Head of caudate nucleus (tissue), 42 donors: ENCODE data around the gene RHBDL2.
"Not testable (repeated sequence)": the region's sequence is repeated elsewhere in the genome, so short reads cannot be mapped to it uniquely, and the experiment has no call there.

ENCODE experiments used
- DNase-seq, 42 donors: peaks; one replicate each; pipeline versions ENCODE4 v3.0.0 to v3.0.0-alpha.2; 2020 to 2021; ENCODE audit warnings: mixed read lengths in 7 of 42
- intact Hi-C: fragments of 100-400 bp; cut with DNase I; formaldehyde crosslinking; loops from one replicate; pipeline ENCODE4 v1.15.0; 2022

The RHBDL2 gene

DNA sequence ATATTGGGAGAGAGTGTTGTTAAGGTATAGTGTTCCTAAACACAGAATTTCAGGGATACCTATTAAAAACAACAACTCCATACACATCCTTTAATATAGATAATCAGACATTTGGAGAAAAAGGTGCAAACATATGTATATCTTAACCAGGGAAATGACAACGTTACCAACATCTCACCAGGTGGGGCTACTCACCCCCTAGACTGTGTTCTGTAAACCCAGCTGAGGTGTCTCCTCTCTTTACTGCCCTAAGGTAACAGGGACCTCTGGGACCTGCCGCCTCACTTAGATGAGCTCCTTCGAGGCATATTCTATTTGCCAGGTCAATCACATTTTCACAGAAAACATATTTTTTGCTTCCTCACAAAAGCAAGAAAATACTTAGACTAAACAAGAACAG is 95.4 kb downstream of the RHBDL2 start:
- DNase-seq, result no peak
- intact Hi-C loops, result no loop called here

DNA sequence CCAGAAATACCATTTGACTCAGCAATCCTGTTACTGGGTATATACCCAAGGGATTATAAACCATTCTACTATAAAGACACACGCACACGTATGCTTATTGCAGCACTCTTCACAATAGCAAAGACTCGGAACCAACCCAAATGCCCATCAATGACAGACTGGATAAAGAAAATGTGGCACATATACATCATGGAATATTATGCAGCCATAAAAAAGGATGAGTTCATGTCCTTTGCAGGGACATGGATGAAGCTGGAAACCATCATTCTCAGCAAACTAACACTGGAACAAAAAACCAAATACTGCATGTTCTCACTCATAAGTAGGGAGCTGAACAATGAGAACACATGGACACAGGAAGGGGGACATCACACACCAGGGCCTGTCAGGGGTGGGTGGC is 96.5 kb downstream of the RHBDL2 start:
- intact Hi-C loops, DNase-seq: not testable (repeated sequence)

DNA sequence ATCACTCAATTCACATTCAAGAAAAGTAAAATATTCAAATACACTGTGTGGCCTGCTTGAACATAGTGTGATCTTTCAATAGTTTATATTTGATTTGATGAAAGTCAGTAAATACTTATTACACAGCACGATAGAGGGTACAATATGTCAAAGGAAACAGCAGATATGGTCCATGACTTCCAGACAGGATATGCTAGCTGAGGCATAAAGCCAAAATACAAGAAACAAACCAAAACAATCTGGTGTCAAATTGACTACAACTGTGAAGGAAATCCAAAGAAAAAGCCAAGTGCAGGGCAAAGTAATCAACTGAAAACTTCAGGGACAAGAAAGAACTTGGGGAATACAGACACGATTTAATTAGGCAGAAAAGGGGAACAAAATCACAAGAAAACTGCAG is 101.3 kb downstream of the RHBDL2 start:
- DNase-seq, result no peak
- intact Hi-C loops, result no loop called here

DNA sequence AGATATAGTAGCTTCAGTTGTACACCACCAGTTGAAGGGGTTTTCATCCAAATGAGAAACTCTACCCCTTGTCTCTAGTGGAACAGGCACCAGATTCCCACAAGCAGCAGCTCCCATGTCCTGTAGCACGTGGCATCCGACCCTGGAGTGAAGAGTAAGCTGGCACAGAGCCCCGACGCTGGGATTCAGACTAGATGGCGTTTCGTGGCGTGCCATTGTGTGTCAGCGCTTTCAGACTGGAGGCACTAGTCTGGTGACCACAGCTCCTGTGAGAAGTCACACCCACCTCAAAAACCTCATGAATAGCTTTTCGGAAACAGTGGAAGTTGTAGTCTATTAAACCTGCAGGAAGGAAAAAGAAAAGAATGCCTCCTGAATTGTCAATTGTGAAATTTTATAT is 102.3 kb downstream of the RHBDL2 start:
- no peak for DNase-seq
- intact Hi-C loops, result loop anchor here (10.0 kb wide), 1 partner anchor 815 kb away; no protein-coding TSS in a partner anchor

DNA sequence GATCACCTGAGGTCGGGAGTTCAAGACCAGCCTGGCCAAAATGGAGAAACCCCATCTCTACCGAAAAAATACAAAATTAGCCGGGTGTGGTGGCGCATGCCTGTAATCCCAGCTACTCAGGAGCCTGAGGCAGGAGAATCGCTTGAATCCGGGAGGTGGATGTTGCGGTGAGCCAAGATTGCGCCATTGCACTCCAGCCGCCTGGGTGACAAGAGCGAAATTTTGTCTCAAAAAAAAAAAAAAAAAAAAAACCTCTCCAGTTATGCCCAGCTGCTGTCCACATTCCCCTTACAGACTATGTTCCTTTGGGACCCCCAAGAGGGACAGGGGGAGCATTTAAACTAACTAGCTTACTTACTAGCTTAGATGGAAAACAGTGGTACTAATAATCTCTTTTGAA is 105.3 kb downstream of the RHBDL2 start:
- intact Hi-C loops, result loop anchor here (10.0 kb wide), 1 partner anchor 812 kb away; no protein-coding TSS in a partner anchor

More for the DNA sequence above, 105.3 kb downstream of the RHBDL2 start:
- not testable (repeated sequence) for DNase-seq
